ENCODE data around the gene DYNLT1. TPM values are rescaled to one million over a fixed set of nuclear protein-coding genes. Genes with fewer than 3 reads are reported as not detected.

Gene DYNLT1
- total RNA-seq = 100 to 1,000 TPM; 165 to 200 TPM
- polyA plus RNA-seq (ENCODE audit: insufficient read depth, low read depth, low replicate concordance) = 319 TPM
- long read RNA-seq, donor 1, transcript DYNLT1-203 (5 exons, 726 nt) = major isoform, 146 of 190 reads
- long read RNA-seq, donor 1, partial matches to known transcripts = 31 of 190 reads
- long read RNA-seq, donor 1, other reads (novel, unspliced or antisense) = 11 of 190 reads
- long read RNA-seq, donor 2, transcript DYNLT1-203 (5 exons, 726 nt) = major isoform, 86 of 109 reads
- long read RNA-seq, donor 2, partial matches to known transcripts = 22 of 109 reads
- long read RNA-seq, donor 2, other reads (novel, unspliced or antisense) = 0 of 109 reads

DNA sequence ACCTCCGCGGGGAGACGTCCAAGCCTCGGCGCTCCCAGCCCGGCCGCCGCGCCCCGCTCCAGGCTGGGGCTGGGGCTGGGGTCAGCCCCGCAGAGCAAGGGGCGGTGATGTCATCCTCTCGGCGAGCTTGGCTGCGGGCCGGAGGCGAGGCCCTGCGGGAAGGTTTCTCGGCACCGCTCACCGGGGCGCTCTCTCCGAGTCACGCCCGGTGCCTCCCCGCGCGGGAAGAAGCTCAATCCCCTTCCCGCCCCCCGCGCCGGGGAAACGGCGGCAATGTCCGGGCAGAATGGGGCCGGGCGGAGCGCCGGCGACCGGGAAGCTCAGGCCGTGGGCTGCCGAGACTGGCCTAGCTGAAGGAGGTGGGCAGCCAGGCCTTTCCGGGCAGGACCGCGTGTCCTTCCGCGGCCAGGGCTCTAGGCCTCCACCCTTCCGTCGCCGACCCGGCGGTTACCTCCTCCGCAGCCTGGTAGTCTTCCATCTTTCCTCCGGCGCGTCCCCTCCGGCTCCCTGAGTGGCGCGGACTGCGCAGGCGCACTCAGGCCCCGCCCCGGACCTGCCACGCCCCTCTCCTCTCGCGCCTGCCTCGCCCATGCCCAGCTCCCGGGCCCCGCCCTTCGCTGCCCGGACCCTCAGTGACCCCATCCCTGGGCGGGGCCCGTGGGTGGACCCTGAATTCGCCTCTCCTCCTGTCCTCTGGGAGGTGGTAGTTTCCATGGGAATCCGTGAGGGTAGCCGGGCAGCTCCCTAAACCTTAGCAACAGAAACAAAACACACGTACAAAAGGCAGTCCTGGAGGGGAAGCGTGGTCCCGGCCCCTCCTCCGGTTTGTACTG lies at the start of gene DYNLT1:
Gene DYNLT1, minus strand, starts transcription at position 513 of the 833 bp plus-strand sequence. Its CDS starts 35 bp downstream, at position 478.
- H3K4me1 ChIP-seq = peaks cover 23% of the 10 kb centered on the region
- peak; percentile 80 for TF ChIP-seq POLR2A (IDR thresholded peaks at IDR 0.05)
- TF ChIP-seq, protein P1, sequence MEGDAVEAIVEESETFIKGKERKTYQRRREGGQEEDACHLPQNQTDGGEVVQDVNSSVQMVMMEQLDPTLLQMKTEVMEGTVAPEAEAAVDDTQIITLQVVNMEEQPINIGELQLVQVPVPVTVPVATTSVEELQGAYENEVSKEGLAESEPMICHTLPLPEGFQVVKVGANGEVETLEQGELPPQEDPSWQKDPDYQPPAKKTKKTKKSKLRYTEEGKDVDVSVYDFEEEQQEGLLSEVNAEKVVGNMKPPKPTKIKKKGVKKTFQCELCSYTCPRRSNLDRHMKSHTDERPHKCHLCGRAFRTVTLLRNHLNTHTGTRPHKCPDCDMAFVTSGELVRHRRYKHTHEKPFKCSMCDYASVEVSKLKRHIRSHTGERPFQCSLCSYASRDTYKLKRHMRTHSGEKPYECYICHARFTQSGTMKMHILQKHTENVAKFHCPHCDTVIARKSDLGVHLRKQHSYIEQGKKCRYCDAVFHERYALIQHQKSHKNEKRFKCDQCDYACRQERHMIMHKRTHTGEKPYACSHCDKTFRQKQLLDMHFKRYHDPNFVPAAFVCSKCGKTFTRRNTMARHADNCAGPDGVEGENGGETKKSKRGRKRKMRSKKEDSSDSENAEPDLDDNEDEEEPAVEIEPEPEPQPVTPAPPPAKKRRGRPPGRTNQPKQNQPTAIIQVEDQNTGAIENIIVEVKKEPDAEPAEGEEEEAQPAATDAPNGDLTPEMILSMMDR (IDR thresholded peaks at IDR 0.05) = no peak
- 0 to 1% methylated on average over 3 to 48 of the region's 81 CpGs for WGBS, 2 donors
- H3K27ac ChIP-seq = peak within 1 kb of the TSS; percentile 88 to 95
- no peaks in the 10 kb centered on the region for H3K9me3 ChIP-seq
- intact Hi-C loops (cut with DNase I; ENCODE audit: low total_unique reads) = no loop called here
- H3K27me3 ChIP-seq = no peaks in the 10 kb centered on the region
- peak; percentile 95 for DNase-seq
- peak within 1 kb of the TSS; percentile 79 to 95 for H3K4me3 ChIP-seq
- no peaks in the 10 kb centered on the region for H3K36me3 ChIP-seq (ENCODE audit: low read depth, missing control alignments)

DNA sequence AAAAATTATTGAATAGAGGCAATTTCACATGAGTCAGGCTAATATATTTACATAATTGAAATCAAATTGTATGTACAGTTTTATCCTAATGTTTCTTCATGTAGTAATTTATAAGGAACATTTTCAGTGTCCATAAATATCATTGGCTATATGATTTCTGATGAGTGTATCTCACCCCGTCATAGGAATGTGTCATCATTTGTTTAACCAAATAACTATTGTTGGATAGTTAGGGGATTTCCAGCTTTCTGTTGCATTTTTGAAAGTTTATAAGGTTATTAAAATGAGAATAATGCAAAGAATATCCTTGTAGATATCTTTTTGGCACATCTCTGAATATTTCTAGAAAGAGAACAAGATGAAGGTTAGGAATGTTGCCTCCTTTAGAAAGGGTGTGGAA lies 44.3 kb upstream of the DYNLT1 start:
- no peak overlapping the region for H3K27ac ChIP-seq
- 84 to 87% methylated on average over 1 of the region's 1 CpG for WGBS, 2 donors

DNA sequence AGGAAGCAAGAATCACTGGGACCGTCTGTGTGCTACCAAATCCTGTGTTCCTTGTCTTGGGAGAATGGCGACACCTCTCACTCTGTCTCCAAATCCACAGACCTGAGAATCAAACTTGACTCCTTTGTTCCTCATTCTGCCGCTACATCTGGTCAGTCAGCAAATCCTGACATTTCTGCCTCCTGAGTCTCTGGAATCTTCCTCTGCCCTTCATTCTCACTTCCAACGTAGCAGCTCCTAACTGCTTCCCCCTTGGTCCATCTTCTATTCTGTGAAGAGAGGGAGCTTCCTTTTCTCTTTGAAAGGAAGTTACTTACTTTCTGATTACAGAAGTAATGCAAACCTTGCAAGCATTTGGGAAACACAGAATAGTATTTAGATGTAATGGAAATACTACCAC lies 43.0 kb upstream of the DYNLT1 start:
- TF ChIP-seq, protein P1 (IDR thresholded peaks at IDR 0.05) = no peak
- no peak for TF ChIP-seq POLR2A (IDR thresholded peaks at IDR 0.05)
- 76 to 91% methylated on average over 4 of the region's 4 CpGs for WGBS, 2 donors
- Histone ChIP-seq H3K27me3 (no peaks in the 10 kb centered on the region), H3K4me1 (no peaks in the 10 kb centered on the region), H3K36me3 (ENCODE audit: low read depth, missing control alignments) (no peaks in the 10 kb centered on the region), H3K9me3 (no peaks in the 10 kb centered on the region), H3K4me3 (no peak overlapping the region), H3K27ac (no peak overlapping the region)
- intact Hi-C loops (cut with DNase I; ENCODE audit: low total_unique reads) = no loop called here
- DNase-seq = no peak

More for the DNA sequence above, 44.3 kb upstream of the DYNLT1 start:
- Histone ChIP-seq H3K27me3 (no peaks in the 10 kb centered on the region), H3K4me1 (no peaks in the 10 kb centered on the region), H3K36me3 (ENCODE audit: low read depth, missing control alignments) (no peaks in the 10 kb centered on the region), H3K4me3 (no peak overlapping the region), H3K9me3 (no peaks in the 10 kb centered on the region)
- no peak for DNase-seq
- intact Hi-C loops (cut with DNase I; ENCODE audit: low total_unique reads) = no loop called here
- TF ChIP-seq, protein P1 (IDR thresholded peaks at IDR 0.05) = no peak
- TF ChIP-seq POLR2A (IDR thresholded peaks at IDR 0.05) = no peak

DNA sequence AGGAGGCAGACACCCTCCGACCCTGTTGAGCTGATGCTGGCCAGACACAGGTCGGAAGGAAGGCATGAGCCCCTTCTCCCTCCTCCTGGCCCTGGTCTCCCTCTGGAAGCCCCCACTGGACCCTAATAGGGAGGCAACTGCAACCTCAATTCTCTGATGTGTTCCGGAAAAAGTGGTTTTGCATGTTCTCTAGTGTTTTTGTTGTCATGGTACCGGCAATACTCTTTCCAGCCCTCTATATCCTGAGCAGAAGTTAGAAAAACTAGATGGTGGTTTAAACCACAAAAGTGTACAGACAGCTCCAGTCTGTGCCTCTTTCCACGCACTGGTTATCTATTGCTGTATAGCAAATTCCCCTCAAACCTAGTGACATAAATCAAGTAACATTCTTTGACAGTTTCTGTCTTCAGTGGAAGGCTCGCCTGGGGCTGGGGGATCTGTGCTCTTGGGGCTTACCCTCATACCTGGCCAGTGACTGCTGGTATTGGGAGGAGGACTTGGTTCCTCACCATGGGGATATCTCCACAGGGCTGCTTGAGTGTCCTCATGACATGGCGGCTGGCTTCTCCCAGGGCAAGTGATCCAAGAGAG lies 42.3 kb upstream of the DYNLT1 start:
- no peak for DNase-seq
- no peaks in the 10 kb centered on the region for H3K27me3 ChIP-seq
- H3K27ac ChIP-seq = no peak overlapping the region
- no peaks in the 10 kb centered on the region for H3K9me3 ChIP-seq
- 85 to 87% methylated on average over 7 of the region's 7 CpGs for WGBS, 2 donors
- no peak for TF ChIP-seq POLR2A (IDR thresholded peaks at IDR 0.05)
- TF ChIP-seq, protein P1 (IDR thresholded peaks at IDR 0.05) = no peak
- H3K4me1 ChIP-seq = no peaks in the 10 kb centered on the region
- H3K4me3 ChIP-seq = no peak overlapping the region
- H3K36me3 ChIP-seq (ENCODE audit: low read depth, missing control alignments) = no peaks in the 10 kb centered on the region
- intact Hi-C loops (cut with DNase I; ENCODE audit: low total_unique reads) = no loop called here

Measured in testis (tissue), 5 donors.